Measurements from ENCODE around the gene WDR31. TPM values are rescaled to one million over a fixed set of nuclear protein-coding genes. Genes with fewer than 3 reads are reported as not detected.
"Not testable (repeated sequence)": the region's sequence is repeated elsewhere in the genome, so short reads cannot be mapped to it uniquely, and the experiment has no call there.

The WDR31 gene
- total RNA-seq, 1 donor from 2014 or later = 3.4 TPM

- no peak for DNase-seq (ENCODE audit: extremely low spot score, unreplicated experiment)
- H3K4me1 Mint-ChIP-seq (ENCODE audit: unreplicated experiment) = no peaks in the 10 kb centered on the region
- H3K9me3 Mint-ChIP-seq (ENCODE audit: unreplicated experiment) = no peaks in the 10 kb centered on the region
- no peak overlapping the region for H3K27ac Mint-ChIP-seq (ENCODE audit: unreplicated experiment)
- no peak for TF ChIP-seq CTCF (IDR thresholded peaks at IDR 0.05)
- H3K27me3 Mint-ChIP-seq (ENCODE audit: unreplicated experiment) = peaks cover 32% of the 10 kb centered on the region
- H3K36me3 Mint-ChIP-seq (ENCODE audit: unreplicated experiment) = peaks cover 2% of the 10 kb centered on the region
- H3K4me3 Mint-ChIP-seq (ENCODE audit: unreplicated experiment) = no peak overlapping the region
Observed at GRCh38 chr9:113298311-113298710, 41.8 kb downstream of the WDR31 start.

GRCh38 chr9:113296796-113297558 is 43.1 kb downstream of the WDR31 start:
- no peak for DNase-seq (ENCODE audit: extremely low spot score, unreplicated experiment)
- Mint-ChIP-seq H3K27ac (ENCODE audit: unreplicated experiment) (no peak overlapping the region), H3K4me3 (ENCODE audit: unreplicated experiment) (no peak overlapping the region), H3K27me3 (ENCODE audit: unreplicated experiment) (peaks cover 21% of the 10 kb centered on the region), H3K9me3 (ENCODE audit: unreplicated experiment) (no peaks in the 10 kb centered on the region), H3K36me3 (ENCODE audit: unreplicated experiment) (peaks cover 11% of the 10 kb centered on the region), H3K4me1 (ENCODE audit: unreplicated experiment) (no peaks in the 10 kb centered on the region)
- no peak for TF ChIP-seq CTCF (IDR thresholded peaks at IDR 0.05)

GRCh38 chr9:113296247-113296646 is 43.8 kb downstream of the WDR31 start:
- H3K4me3 Mint-ChIP-seq (ENCODE audit: unreplicated experiment); DNase-seq (ENCODE audit: extremely low spot score, unreplicated experiment); H3K4me1 Mint-ChIP-seq (ENCODE audit: unreplicated experiment); H3K27ac Mint-ChIP-seq (ENCODE audit: unreplicated experiment); H3K9me3 Mint-ChIP-seq (ENCODE audit: unreplicated experiment): not testable (repeated sequence)
- H3K27me3 Mint-ChIP-seq (ENCODE audit: unreplicated experiment) = peaks cover 17% of the 10 kb centered on the region
- H3K36me3 Mint-ChIP-seq (ENCODE audit: unreplicated experiment) = peaks cover 16% of the 10 kb centered on the region

DNA sequence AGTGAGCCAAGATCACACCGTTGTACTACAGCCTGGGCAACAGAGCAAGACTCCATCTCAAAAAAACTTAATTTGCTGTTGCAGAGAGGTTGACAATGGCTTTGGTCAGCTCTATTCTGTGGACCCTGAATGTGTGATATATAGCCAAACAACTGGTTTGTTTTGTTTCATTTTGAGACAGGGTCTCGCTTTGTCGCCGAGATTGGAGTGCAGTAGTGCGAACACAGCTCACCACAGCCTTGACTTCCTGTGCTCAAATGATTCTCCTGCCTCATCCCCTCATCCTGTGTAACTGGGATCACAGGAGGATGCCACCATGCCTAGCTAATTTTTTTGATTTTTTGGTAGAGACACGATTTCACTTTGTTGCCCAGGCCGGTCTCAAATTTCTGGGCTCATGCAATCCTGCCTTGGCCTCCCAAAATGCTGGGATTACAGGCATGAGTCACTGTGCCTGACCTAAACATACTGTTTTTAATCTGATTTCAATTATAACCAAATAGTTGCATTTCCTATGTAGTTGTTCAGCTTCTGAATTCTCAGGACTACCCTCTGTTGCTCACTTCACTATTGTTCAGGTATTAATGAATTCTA is 46.7 kb downstream of the WDR31 start:
- DNase-seq (ENCODE audit: extremely low spot score, unreplicated experiment) = no peak
- no peak for TF ChIP-seq CTCF (IDR thresholded peaks at IDR 0.05)
- Mint-ChIP-seq H3K9me3 (ENCODE audit: unreplicated experiment) (no peaks in the 10 kb centered on the region), H3K4me3 (ENCODE audit: unreplicated experiment) (no peak overlapping the region), H3K27ac (ENCODE audit: unreplicated experiment) (no peak overlapping the region), H3K4me1 (ENCODE audit: unreplicated experiment) (no peaks in the 10 kb centered on the region), H3K36me3 (ENCODE audit: unreplicated experiment) (peaks cover 42% of the 10 kb centered on the region), H3K27me3 (ENCODE audit: unreplicated experiment) (no peaks in the 10 kb centered on the region)

- H3K9me3 Mint-ChIP-seq (ENCODE audit: unreplicated experiment) = no peaks in the 10 kb centered on the region
- TF ChIP-seq CTCF (IDR thresholded peaks at IDR 0.05) = no peak
- no peak for DNase-seq (ENCODE audit: extremely low spot score, unreplicated experiment)
- H3K27me3 Mint-ChIP-seq (ENCODE audit: unreplicated experiment) = no peaks in the 10 kb centered on the region
- H3K4me3 Mint-ChIP-seq (ENCODE audit: unreplicated experiment) = no peak overlapping the region
- no peaks in the 10 kb centered on the region for H3K4me1 Mint-ChIP-seq (ENCODE audit: unreplicated experiment)
- H3K36me3 Mint-ChIP-seq (ENCODE audit: unreplicated experiment) = peaks cover 61% of the 10 kb centered on the region
- H3K27ac Mint-ChIP-seq (ENCODE audit: unreplicated experiment) = no peak overlapping the region
Observed at GRCh38 chr9:113290052-113290607, 49.9 kb downstream of the WDR31 start.

Data from osteocyte (in vitro differentiated cells).